Progenitor cell of endocrine pancreas (in vitro differentiated cells): ENCODE data around the gene SIPA1L3. TPM values are rescaled to one million over a fixed set of nuclear protein-coding genes. Genes with fewer than 3 reads are reported as not detected.
A peak's percentile ranks its signal among the peaks of the same experiment; 100 is the strongest.

Experiments
- DNase-seq: peaks from one replicate; pipeline ENCODE4 v3.0.0; 2021; ENCODE audit warnings: low spot score; ENCODE audit not compliant: unreplicated experiment
- H3K27ac Mint-ChIP-seq: 2 replicates; pipeline ENCODE4 v1.8.0; 2021; ENCODE audit warnings: mild to moderate bottlenecking, moderate library complexity, mixed read lengths
- H3K27me3 Mint-ChIP-seq: 2 replicates; pipeline ENCODE4 v1.8.0; 2021; ENCODE audit warnings: mixed read lengths
- H3K36me3 Mint-ChIP-seq: 2 replicates; pipeline ENCODE4 v1.8.0; 2022; ENCODE audit warnings: mixed read lengths; ENCODE audit not compliant: insufficient read depth
- H3K4me1 Mint-ChIP-seq: 2 replicates; pipeline ENCODE4 v1.8.0; 2021; ENCODE audit warnings: low read depth, mixed read lengths
- H3K4me3 Mint-ChIP-seq: 2 replicates; pipeline ENCODE4 v1.8.0; 2021; ENCODE audit warnings: low read depth, mild to moderate bottlenecking, moderate library complexity, mixed read lengths
- H3K9me3 Mint-ChIP-seq: 2 replicates; pipeline ENCODE4 v1.8.0; 2021; ENCODE audit warnings: low read depth, mixed read lengths
- CTCF ChIP-seq: fragments of 200-600 bp; sonication (generic); IDR thresholded peaks from one replicate; pipeline ENCODE4 v1.5.0; 2021; ENCODE audit warnings: antibody characterized with exemption, mild to moderate bottlenecking; ENCODE audit not compliant: unreplicated experiment
- total RNA-seq: library from RNA; stranded (reverse); gene quantifications from 2 replicates; pipeline ENCODE4 v1.2.1, GENCODE V29; 2021

Gene SIPA1L3
- total RNA-seq, 1 donor from 2014 or later = 132 TPM

DNA sequence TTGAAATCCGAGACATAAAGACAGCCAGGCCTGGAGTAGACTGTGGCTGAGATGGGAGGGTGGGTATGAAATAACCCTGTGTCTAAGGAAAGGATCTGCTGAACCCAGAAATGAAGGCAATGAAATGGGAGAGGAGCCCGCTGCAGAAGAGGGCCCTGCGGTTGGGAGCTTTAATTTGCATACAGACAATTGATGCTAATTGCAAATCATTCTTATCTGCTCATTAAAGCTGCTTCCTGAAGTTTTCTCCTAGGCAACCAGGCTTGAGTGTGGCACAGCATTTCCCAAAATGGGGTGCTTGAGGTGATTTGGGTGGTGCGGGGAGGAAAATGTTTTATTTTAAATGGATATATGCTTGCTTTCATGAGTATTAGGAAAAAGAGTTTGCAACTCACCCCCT is 261.6 kb downstream of the SIPA1L3 start:
- H3K36me3 Mint-ChIP-seq = peaks cover 15% of the 10 kb centered on the region
- peak overlapping the region; percentile 8 for H3K27ac Mint-ChIP-seq
- H3K9me3 Mint-ChIP-seq = no peaks in the 10 kb centered on the region
- peaks cover 1% of the 10 kb centered on the region for H3K4me1 Mint-ChIP-seq
- no peak for TF ChIP-seq CTCF
- no peak for DNase-seq
- H3K27me3 Mint-ChIP-seq = no peaks in the 10 kb centered on the region
- no peak overlapping the region for H3K4me3 Mint-ChIP-seq

DNA sequence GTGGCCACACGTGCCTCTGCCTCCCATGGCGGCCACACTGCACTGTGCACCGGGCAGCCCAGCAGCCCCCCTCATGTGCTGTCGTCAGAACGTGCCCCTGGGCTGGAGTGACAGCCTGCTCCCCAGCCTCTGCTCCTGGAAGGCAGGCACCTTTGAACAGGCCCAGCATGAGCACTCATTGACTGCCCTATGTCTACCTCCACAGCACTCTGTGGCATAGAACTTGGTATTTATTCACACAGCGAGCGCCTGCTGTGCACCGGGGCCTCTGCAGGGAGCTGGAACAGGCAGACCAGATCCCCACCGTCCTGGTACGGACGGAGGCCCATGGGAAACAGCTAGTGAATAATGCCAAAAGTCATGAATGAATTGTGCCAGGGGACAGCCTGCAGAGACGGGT is 263.3 kb downstream of the SIPA1L3 start:
- no peaks in the 10 kb centered on the region for H3K9me3 Mint-ChIP-seq
- H3K36me3 Mint-ChIP-seq = peaks cover 7% of the 10 kb centered on the region
- TF ChIP-seq CTCF = no peak
- H3K4me3 Mint-ChIP-seq = no peak overlapping the region
- H3K27me3 Mint-ChIP-seq = no peaks in the 10 kb centered on the region
- no peak for DNase-seq
- H3K4me1 Mint-ChIP-seq = no peaks in the 10 kb centered on the region
- H3K27ac Mint-ChIP-seq = no peak overlapping the region

- H3K9me3 Mint-ChIP-seq = no peaks in the 10 kb centered on the region
- no peak overlapping the region for H3K4me3 Mint-ChIP-seq
- H3K27ac Mint-ChIP-seq = peak overlapping the region; percentile 50
- H3K36me3 Mint-ChIP-seq = peaks cover 6% of the 10 kb centered on the region
- no peaks in the 10 kb centered on the region for H3K27me3 Mint-ChIP-seq
- no peak for TF ChIP-seq CTCF
- H3K4me1 Mint-ChIP-seq = no peaks in the 10 kb centered on the region
- DNase-seq = no peak
These were observed 265.0 kb downstream of the SIPA1L3 start for GRCh38 chr19:38172001-38172400.

DNA sequence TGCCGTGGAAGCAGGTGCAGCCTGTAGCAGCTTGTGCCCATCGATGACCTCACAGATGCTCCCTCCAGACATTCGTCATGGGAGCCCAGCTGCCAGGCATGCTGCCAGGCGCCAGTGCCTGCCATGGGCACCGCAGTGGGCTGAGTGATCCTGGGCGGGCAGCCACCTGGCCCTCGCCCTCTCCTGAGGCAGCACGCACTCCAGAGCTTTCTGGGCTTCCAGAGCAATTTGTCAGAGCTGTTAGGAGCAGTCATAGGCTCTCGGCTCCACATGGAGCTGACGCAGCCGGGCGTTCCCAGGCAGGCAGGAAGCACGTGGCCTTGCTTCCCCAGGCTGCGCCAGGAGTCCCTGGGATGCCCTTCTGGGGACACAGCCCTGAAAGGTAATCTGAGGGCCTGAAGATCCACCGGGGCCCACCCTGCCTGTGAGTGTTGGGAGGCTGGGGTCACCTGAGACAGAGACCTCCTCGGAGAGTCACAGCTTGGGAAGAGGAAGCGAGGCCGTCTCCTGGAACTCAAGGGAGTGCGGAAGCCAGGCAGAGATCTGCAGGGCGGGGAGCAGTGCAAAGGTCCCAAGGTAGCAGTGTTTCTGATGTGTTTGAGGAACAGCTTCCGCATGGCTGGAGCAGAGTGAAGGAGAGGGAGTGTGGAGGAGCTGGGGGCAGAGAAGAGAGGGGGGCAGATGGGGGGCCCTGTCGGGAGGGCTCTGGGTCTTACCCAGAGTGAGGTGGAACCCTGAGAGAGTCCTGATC is 266.5 kb downstream of the SIPA1L3 start:
- no peak for DNase-seq
- Mint-ChIP-seq H3K4me3 (no peak overlapping the region), H3K36me3 (peaks cover 7% of the 10 kb centered on the region), H3K9me3 (no peaks in the 10 kb centered on the region), H3K4me1 (no peaks in the 10 kb centered on the region), H3K27me3 (no peaks in the 10 kb centered on the region), H3K27ac (no peak overlapping the region)
- no peak for TF ChIP-seq CTCF

GRCh38 chr19:38175422-38175821 is 268.4 kb downstream of the SIPA1L3 start:
- no peak for TF ChIP-seq CTCF
- no peak for DNase-seq
- peaks cover 20% of the 10 kb centered on the region for H3K36me3 Mint-ChIP-seq
- H3K27me3 Mint-ChIP-seq = no peaks in the 10 kb centered on the region
- no peaks in the 10 kb centered on the region for H3K4me1 Mint-ChIP-seq
- no peak overlapping the region for H3K4me3 Mint-ChIP-seq
- peaks cover 7% of the 10 kb centered on the region for H3K9me3 Mint-ChIP-seq
- H3K27ac Mint-ChIP-seq = no peak overlapping the region
